K562 (cell line): Measurements from ENCODE around the gene SET. TPM values are rescaled to one million over a fixed set of nuclear protein-coding genes. Genes with fewer than 3 reads are reported as not detected.

ENCODE experiments used
- CBX5 ChIP-seq: IDR thresholded peaks from 2 replicates; pipeline ENCODE4 v1.6.1; 2014; ENCODE audit warnings: low read depth, borderline replicate concordance
- CEBPB ChIP-seq: fragments of 450-650 bp; IDR thresholded peaks from 2 replicates; pipeline ENCODE4 v1.6.1; 2016; ENCODE audit warnings: missing genetic modification characterization, missing compliant biosample characterization
- DEAF1 ChIP-seq: fragments of 450-650 bp; formaldehyde crosslinking; IDR thresholded peaks from 2 replicates; pipeline ENCODE4 v1.4.0; 2020; ENCODE audit warnings: mild to moderate bottlenecking, moderate library complexity
- E2F3 ChIP-seq: fragments of 250-450 bp; sonication (Bioruptor Pico); IDR thresholded peaks from 2 replicates; pipeline ENCODE4 v1.4.0; 2020; ENCODE audit warnings: mild to moderate bottlenecking
- EP400 ChIP-seq: fragments of 450-650 bp; IDR thresholded peaks from 2 replicates; pipeline ENCODE4 v1.6.1; 2017; ENCODE audit warnings: antibody characterized with exemption, mild to moderate bottlenecking, moderate library complexity
- FOXA3 ChIP-seq, 2 experiments: fragments of 450-650 bp in 1 of 2; sonication (generic) in 1 of 2; formaldehyde crosslinking; IDR thresholded peaks in 1 of 2; conservative IDR thresholded peaks in 1 of 2; 2 replicates each; pipeline versions ENCODE4 v1.4.0 to v1.8.0; 2020 to 2022; ENCODE audit warnings: mild to moderate bottlenecking in 2 of 2, missing genetic modification reagents in 1 of 2
- GTF2E2 ChIP-seq: fragments of 200-800 bp; sonication (Bioruptor generic); IDR thresholded peaks from 2 replicates; pipeline ENCODE4 v1.6.1; 2016; ENCODE audit warnings: missing genetic modification characterization, missing compliant biosample characterization
- HBP1 ChIP-seq: fragments of 450-650 bp; formaldehyde crosslinking; IDR thresholded peaks from 2 replicates; pipeline ENCODE4 v1.4.0; 2022; ENCODE audit warnings: missing genetic modification characterization
- LARP7 ChIP-seq: fragments of 450-650 bp; IDR thresholded peaks from 2 replicates; pipeline ENCODE4 v1.6.1; 2016
- MAFK ChIP-seq: IDR thresholded peaks from 2 replicates; pipeline ENCODE4 v1.6.1; 2011; ENCODE audit warnings: low read length, improper control_type of control experiment
- MTA3 ChIP-seq: fragments of 450-650 bp; formaldehyde crosslinking; IDR thresholded peaks from 2 replicates; pipeline ENCODE4 v1.6.1; 2017; ENCODE audit warnings: mild to moderate bottlenecking, borderline replicate concordance
- NFATC3 ChIP-seq: fragments of 450-650 bp; IDR thresholded peaks from 2 replicates; pipeline ENCODE4 v1.6.1; 2017; ENCODE audit warnings: mild to moderate bottlenecking
- PRPF4 ChIP-seq: fragments of 200-400 bp; formaldehyde crosslinking; IDR thresholded peaks from one replicate; pipeline ENCODE4 v1.6.1; 2017; ENCODE audit warnings: low read length, low read depth, mild to moderate bottlenecking; ENCODE audit not compliant: insufficient read depth, poor library complexity, severe bottlenecking
- RBM17 ChIP-seq: fragments of 200-400 bp; formaldehyde crosslinking; IDR thresholded peaks from 2 replicates; pipeline ENCODE4 v1.6.1; 2017; ENCODE audit warnings: low read depth, mild to moderate bottlenecking, low read length, borderline replicate concordance
- SMARCA4 ChIP-seq: fragments of 450-650 bp; IDR thresholded peaks from 2 replicates; pipeline ENCODE4 v1.6.1; 2016
- SRSF9 ChIP-seq: fragments of 200-400 bp; formaldehyde crosslinking; IDR thresholded peaks from 2 replicates; pipeline ENCODE4 v1.6.1; 2017; ENCODE audit warnings: low read depth, low read length, borderline replicate concordance
- TAF1 ChIP-seq: IDR thresholded peaks from 2 replicates; pipeline ENCODE4 v1.6.1; 2011; ENCODE audit warnings: mild to moderate bottlenecking, low read length, moderate library complexity; ENCODE audit not compliant: insufficient read depth, control insufficient read depth, severe bottlenecking; ENCODE audit errors: extremely low read depth
- TFAM ChIP-seq: fragments of 250-450 bp; sonication (Bioruptor Pico); conservative IDR thresholded peaks from 2 replicates; pipeline ENCODE4 v1.5.0; 2021; ENCODE audit warnings: mild to moderate bottlenecking, moderate library complexity
- TRIM28 ChIP-seq: fragments of 450-650 bp; IDR thresholded peaks from 2 replicates; pipeline ENCODE4 v1.6.1; 2017
- WHSC1 ChIP-seq: IDR thresholded peaks from one replicate; pipeline ENCODE4 v1.6.1; 2012; ENCODE audit warnings: low read length, control low read depth, inconsistent platforms
- ZNF197 ChIP-seq: fragments of 200-800 bp; sonication (Bioruptor generic); IDR thresholded peaks from 2 replicates; pipeline ENCODE4 v1.6.1; 2016; ENCODE audit warnings: low read depth, missing genetic modification characterization, missing compliant biosample characterization
- ZNF507 ChIP-seq: conservative IDR thresholded peaks from 2 replicates; pipeline ENCODE4 v1.6.1; 2017; ENCODE audit warnings: missing genetic modification characterization, missing compliant biosample characterization
- ZSCAN29 ChIP-seq: fragments of 450-650 bp; IDR thresholded peaks from 2 replicates; pipeline ENCODE4 v1.6.1; 2017
- polyA plus RNA-seq, 8 experiments: library from polyadenylated mRNA; depleted of rRNA in 4 of 8; stranded (reverse) in 5 of 8; unstranded in 3 of 8; fragments of >200 nt; fragmentation: Nextera tagmentation in 2 of 8; fragmentation: Illumina TruSeq in 1 of 8; extraction: Ambion mirVana in 2 of 8; extraction: Trizol in 1 of 8; gene quantifications; 2 replicates each; pipeline versions ENCODE4 v1.2.1 to v1.2.3, GENCODE V29; 2011 to 2014; ENCODE audit warnings: inconsistent platforms in 1 of 8, missing spikeins in 1 of 8
- total RNA-seq, 7 experiments: library from RNA; depleted of rRNA in 6 of 7; stranded (reverse); fragments of >200 nt in 6 of 7; fragmentation: Illumina TruSeq in 2 of 7; extraction: Trizol in 2 of 7; gene quantifications; 2 replicates each; pipeline versions ENCODE4 v1.2.1 to v1.2.3, GENCODE V29; 2011 to 2021; ENCODE audit warnings: low replicate concordance in 1 of 7
- TF ChIP-seq, protein P1 (sequence below): fragments of 250-450 bp; sonication (Bioruptor Pico); IDR thresholded peaks from 2 replicates; pipeline ENCODE4 v1.8.0; 2022; ENCODE audit warnings: inconsistent platforms, mild to moderate bottlenecking, moderate library complexity, borderline replicate concordance
- TF ChIP-seq, protein P2 (sequence below): sonication (generic); formaldehyde crosslinking; IDR thresholded peaks from 2 replicates; pipeline ENCODE4 v1.9.0; 2022; ENCODE audit warnings: mild to moderate bottlenecking, missing genetic modification reagents

Gene SET
- total and polyA plus RNA-seq, 9 of the 15 experiments (the other 6 are each of a cell fraction or from before 2014, with no cell fraction given) = 404 to 1,447 (median 907) TPM

DNA sequence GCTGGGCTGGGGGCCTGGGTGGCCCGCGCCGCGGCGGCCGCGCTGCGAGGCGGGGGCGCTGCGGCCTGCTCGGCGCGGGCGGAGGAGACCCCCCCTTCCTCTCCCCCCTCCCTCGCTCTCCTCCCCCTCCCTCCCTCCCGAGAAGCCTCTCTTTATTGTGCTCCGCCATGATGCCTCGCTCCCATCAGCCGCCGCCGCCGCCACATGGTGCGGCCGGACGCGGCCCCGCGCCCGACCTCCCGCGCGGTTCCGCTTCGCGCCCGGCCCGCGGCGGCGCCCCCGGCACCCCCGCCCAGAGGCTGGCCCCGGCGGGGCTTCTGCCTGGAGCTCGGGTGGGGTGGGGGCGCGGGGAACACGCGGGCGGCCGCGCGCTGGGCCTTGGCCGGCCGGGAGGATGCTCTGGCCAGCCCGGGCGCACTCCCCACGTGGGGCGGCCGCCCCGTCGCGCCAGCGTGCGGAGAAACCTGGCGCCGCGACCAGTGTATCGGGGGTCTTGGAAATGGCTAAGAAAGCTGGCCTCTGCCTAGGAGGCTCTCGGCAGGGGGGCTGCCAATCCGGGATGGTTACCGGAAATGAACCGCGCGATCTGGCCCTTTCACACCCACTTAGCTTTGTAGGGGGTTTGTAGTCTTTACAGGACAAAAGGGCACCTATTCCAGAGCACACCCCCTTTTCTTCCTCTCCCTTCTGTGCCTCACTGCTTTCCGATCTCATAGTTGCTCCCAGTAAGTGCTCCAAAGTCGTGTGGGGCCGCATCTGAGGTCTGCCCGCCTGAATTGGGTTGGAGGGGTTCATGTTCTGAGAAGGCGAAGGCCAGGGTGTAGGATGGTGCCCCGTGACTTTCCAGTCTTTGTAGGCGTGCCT lies 1.0 kb downstream of the SET start (continued):
- TF ChIP-seq FOXA3 (CRISPR knock-in tag; conservative IDR thresholded peaks at IDR 0.05 in 1 of 2, IDR thresholded peaks at IDR 0.05 in 1 of 2) (no peak), HBP1 (CRISPR knock-in tag) (no peak), WHSC1 (no peak), SMARCA4 (no peak), TFAM (CRISPR knock-in tag) (no peak), CEBPB (tag) (no peak), ZNF507 (tag) (no peak), ZSCAN29 (no peak), MTA3 (no peak), TRIM28 (no peak), E2F3 (CRISPR knock-in tag) (no peak), EP400 (no peak), DEAF1 (no peak), GTF2E2 (tag) (no peak), CBX5 (no peak), SRSF9 (no peak), TAF1 (no peak), RBM17 (no peak), PRPF4 (no peak), LARP7 (no peak), NFATC3 (no peak), MAFK (no peak), ZNF197 (CRISPR knock-in tag) (no peak)
- TF ChIP-seq, protein P1, sequence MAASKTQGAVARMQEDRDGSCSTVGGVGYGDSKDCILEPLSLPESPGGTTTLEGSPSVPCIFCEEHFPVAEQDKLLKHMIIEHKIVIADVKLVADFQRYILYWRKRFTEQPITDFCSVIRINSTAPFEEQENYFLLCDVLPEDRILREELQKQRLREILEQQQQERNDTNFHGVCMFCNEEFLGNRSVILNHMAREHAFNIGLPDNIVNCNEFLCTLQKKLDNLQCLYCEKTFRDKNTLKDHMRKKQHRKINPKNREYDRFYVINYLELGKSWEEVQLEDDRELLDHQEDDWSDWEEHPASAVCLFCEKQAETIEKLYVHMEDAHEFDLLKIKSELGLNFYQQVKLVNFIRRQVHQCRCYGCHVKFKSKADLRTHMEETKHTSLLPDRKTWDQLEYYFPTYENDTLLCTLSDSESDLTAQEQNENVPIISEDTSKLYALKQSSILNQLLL (CRISPR knock-in tag) = no peak
- TF ChIP-seq, protein P2, sequence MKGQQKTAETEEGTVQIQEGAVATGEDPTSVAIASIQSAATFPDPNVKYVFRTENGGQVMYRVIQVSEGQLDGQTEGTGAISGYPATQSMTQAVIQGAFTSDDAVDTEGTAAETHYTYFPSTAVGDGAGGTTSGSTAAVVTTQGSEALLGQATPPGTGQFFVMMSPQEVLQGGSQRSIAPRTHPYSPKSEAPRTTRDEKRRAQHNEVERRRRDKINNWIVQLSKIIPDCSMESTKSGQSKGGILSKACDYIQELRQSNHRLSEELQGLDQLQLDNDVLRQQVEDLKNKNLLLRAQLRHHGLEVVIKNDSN (CRISPR knock-in tag) = 0 out of 2 replicates have a peak, but pooled peaks have one; percentile 27
